NCI-H2171 (cell line): Measurements from ENCODE around the gene OR6K3.

Source experiments
- DNase-seq: peaks from one replicate; lab custom pipeline; 2025; lab: John Stamatoyannopoulos, UW

The OR6K3 gene

DNA sequence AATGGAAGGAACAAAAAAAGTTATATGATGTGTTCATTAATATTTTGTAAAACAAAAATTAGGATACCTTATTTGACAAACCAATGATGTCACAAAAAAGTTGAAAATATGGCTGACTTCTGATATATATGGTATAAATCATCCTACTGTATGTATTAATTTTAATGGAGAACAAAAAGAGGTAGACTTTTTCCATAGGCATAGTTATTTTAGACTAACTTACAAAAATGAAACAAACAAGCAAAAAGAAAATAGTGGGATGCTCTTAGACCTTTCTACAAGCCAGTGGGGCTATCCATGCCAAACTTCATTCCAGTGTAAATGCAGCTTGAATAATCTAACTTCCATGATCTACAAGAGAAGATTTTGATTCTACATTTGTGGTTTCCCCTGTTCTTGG, 33.5 kb downstream of the OR6K3 start:
- DNase-seq = no peak

DNA sequence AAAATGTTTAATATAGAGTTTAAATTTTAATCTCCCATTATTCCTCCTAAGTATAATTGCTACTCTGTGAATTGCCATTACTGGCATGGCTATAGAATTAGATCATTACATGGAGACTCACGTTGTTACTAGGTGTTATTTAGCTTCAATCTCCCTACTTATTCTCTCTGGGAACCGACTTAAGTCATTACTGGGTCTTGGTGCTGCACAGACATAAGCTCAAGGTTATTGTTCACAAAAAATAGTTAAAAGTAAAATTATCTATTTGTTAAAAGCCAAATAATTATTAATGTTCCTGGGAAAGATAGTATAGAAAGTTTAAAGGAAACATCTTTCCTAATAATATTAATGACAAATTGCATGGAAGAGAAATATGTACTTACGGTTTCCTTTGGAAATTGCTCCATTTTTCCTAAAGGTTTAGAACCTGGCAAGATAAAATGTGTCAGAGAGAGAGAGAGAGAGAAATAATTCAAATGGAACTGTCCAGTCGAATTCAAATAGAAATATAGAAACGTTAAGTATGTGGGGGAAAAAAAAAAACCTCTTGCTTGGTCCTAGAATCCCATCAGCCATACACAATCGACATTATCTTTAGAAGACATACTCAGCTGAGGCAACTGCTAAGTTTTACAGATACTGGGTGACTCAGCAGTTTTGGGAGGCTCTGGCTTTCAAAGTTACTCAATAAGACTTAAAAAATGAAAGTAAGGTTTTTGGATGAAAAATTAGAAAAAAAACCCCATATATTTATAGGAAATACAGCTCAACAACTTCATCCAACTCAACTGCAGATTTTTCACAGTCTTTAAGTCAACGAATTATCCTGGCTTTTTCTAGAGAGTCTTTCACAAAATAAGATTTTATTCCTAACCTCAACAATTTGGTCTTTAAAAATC, 34.2 kb downstream of the OR6K3 start, which contains the start of gene SPTA1:
Gene SPTA1 (minus strand): TSS at position 605 of the 899 bp plus-strand sequence. CDS start 198 bp downstream, at position 407.
- no peak for DNase-seq

DNA sequence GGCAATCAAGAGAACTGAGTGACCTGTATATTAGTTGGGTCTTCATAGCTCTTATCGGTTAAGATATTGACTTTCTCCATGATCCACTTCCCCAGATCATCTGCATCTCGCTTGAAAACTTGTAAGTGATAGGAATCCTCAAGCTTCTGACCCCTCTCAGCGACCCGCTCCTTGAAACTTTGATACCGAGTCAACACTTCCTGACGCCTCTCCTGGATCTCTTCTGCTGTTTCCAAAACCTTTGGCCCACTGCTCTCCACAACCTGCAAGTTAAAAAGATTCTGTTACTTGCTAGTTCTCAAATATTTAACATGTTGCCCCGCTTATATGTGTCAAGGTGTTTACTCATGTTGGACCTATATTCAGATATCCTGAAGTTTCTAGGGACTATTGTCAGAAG, 35.4 kb downstream of the OR6K3 start:
- no peak for DNase-seq

DNA sequence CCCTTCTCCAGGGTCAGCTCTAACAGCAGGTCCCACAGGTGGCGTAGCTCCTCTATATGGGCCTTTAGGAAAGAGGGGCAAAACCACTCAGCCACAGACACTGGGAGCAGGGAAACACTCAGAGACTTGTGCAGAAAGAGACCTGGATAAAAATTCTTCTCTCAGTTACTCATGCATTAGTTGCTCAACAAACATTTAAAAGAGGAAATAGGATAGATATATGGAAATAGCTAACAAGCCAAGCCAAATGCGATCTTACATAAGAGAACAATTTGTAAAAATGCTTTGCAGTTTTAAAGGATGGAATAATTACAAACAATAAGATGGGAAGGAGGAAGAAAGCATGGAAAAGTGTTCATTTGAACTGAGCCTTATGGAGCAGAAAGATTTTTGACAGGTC, 38.9 kb downstream of the OR6K3 start:
- no peak for DNase-seq

DNA sequence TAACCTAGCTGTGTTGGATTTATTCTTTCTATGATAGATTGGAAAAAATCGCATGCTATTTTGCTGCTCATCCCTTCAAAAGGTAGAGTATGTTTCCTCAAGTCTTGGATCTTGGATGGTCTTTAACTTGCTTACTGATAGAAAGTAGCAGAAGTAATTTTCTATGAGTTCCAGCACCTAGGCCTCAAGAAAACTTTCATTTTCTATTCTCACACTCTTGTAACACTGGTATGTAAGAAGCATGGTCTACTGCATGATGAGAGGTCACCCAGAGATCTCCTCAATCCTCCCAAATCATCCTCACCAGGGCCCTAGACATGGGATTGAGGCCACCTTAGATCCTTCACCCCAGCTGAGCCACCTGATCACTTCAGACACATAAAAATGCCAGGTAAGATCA, 41.2 kb downstream of the OR6K3 start:
- DNase-seq = no peak

DNA sequence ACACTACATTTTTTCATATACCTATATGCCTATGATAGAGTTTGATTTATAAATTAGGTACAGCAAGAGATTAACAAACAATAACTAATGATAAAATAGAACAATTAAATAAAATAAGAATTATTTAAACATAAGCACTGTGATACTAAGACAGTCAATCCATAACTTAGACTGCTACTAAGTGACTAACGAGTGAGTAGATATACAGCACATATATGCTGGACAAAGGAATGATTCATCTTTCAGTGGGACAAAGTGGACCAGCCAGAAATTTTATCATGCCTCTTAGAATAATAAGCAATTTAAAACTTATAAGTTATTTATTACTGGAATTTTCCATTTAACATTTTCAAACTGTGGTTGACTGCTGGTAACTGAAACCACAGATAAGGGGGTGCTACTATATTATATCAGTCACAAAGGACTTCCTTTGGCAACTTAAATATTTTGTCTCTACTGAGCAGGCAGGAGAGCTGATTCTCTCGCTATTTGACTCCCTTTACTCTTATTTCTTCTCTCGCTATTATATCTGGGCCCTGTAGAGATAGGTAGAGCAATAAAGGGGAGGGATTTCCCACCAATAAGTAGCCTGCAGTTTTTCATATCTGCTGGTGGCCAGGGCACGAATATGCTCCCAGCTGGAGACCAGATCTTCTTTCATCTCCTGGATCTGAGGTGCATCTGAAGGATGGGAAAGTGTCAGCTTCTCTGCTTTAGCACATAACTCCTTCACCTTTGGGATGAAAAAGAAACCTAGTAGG, 44.8 kb downstream of the OR6K3 start:
- no peak for DNase-seq

DNA sequence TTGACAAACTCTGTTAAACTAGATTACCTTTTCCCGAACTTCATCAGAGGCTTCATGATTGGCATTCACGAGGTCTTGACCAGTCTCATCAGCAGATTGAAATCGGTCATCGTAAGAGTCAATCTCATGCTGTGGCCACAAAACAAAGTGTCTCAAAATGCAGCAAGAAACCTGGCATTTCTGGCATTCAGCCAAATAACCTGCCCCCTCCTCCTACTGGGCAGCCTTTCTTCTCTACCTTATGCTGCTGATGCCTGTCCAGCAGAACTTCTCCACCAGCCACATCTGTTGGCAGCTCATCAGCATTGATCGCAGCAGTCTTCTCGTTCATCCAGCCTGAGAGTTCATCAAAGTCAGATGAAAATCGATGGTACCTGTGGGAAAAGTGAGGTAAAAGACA, 46.2 kb downstream of the OR6K3 start:
- DNase-seq = no peak
